ENCODE data around the gene ACP4. TPM values are rescaled to one million over a fixed set of nuclear protein-coding genes. Genes with fewer than 3 reads are reported as not detected.

ACP4 gene
- total and polyA plus RNA-seq, 2 of the 13 experiments (the other 11 are each of a cell fraction or from before 2014, with no cell fraction given), result 0.08 TPM; not detected in 1

DNA sequence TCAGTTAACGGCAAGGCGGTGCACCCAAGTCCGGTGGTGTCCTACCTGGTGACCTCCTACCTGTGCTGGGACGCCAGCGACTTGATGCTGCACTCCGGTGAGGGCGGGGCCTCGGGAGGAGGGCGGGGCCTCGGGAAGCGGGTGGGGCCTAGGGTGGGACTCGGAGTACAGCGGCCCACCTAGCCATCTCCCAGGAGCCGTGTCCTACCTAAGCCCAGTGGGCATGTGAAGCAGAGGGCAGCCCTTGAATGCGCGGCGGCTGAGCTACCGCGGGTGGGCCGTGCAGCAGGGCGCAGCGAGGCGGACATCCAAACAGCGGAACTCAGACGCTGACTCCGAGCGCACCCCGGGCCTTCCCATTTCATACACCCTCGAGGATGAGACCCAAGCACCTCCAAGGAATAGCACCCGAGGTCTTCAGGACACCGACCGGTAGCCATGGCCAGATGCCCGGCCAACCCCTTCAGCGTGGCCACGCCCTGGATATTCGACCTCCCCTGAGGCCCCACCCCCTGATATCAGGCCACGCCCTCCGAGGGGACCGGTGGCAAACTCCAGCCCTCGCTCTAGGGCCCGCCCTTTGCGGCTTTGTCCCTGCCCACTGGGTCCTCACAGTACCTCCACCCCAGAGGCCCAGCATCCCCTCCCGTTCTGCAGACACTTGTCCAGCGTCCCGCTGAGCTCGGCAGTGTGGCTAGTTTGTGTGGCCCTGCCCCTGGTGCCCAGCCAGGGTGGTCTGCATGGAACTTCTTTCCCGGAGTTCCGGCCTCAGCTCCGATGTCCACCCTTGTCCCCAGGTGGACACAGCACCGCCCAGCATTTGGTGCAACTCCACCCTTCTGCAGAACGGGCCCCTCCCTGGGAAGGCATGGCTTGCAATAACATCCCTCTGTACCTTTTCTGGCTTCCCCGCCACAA is 28.0 kb downstream of the ACP4 start:
- Histone ChIP-seq H2AFZ (ENCODE audit: low read length) (no peak overlapping the region), H3K27ac (ENCODE audit: extremely low read length, insufficient read depth, low read length) (no peak overlapping the region), H3K36me3 (replicated peaks in 1 of 2; ENCODE audit: control insufficient read depth in 1 of 2, insufficient read depth in 2 of 2, low read length in 2 of 2) (no peaks in the 10 kb centered on the region), H3K4me1 (ENCODE audit: insufficient read depth, low read length) (no peaks in the 10 kb centered on the region), H4K20me1 (ENCODE audit: insufficient read depth, low read length) (no peaks in the 10 kb centered on the region), H3K4me3 (replicated peaks in 1 of 3; ENCODE audit: insufficient read depth in 1 of 3, low read depth in 2 of 3, low read length in 3 of 3) (no peak overlapping the region), H3K27me3 (ENCODE audit: control insufficient read depth in 1 of 2, insufficient read depth in 2 of 2, low read length in 2 of 2) (peaks cover 6 to 43% of the 10 kb centered on the region in 2 experiments), H3K9me3 (ENCODE audit: low read length) (no peaks in the 10 kb centered on the region), H3K79me2 (ENCODE audit: insufficient read depth, low read length) (no peaks in the 10 kb centered on the region), H3K4me2 (ENCODE audit: low read depth, low read length) (no peak overlapping the region), H3K9ac (ENCODE audit: insufficient read depth, low read depth, low read length) (no peak overlapping the region)
- intact Hi-C loops (cut with micrococcal nuclease; ENCODE audit: unreplicated experiment), result no loop called here
- FAIRE-seq (no peak), DNase-seq (ENCODE audit: low spot score) (no peak), ATAC-seq (peak; percentile 36; the same call in 2 of the 3 replicates)
- 54% methylated on average over 30 of the region's 52 CpGs for WGBS (ENCODE audit: low lambda C conversion rate)
- ChIA-PET CTCF (ENCODE audit: low intra/inter-chr PET ratio, low total read pairs) (no interaction called here), POLR2A (no interaction called here)
- no TSS peak for BruUV-seq (replicated peaks)
- TF ChIP-seq BCL3 (CRISPR knock-in tag; IDR thresholded peaks at IDR 0.05), result no peak
- no peak for TF ChIP-seq ELF3 (CRISPR knock-in tag; IDR thresholded peaks at IDR 0.05)
- no peak for TF ChIP-seq HNRNPUL1 (IDR thresholded peaks at IDR 0.05; ENCODE audit: low read depth, low read length)
- TF ChIP-seq ZNF12 (CRISPR knock-in tag; IDR thresholded peaks at IDR 0.05), result no peak
- in situ Hi-C loops (cut with HindIII; ENCODE audit: extremely low pct_ligation_motif_present, low pct_unique_long_range_greater_than_20kb), result no loop called here

DNA sequence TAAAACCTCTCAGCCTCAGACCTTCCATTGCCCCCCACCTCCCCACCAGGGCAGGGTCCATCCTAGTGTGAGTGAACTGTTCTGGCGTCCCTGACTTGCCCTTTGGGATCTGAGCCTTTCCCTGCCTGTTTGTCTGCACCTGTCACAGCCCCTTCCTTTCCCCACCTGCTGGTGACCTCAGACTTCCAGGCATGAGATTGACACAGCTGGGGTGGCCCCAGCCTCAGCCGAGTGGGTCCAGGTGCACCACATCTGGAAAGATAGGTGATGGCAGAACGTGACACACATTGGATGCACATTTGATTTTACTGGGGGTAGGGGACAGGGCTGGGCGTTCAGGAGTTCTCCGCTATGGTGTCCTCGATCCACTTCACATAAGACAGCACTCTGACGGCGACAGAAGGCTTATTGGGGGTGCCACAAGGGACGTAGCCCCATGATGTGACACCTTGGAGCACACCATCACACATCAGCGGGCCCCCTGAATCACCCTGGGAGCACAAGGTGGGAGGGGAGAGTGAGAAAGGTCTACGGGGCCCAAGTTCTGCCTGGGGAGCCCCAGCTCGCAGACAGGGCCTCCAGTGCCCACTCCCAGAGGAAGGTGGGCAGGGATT is 28.8 kb downstream of the ACP4 start:
- in situ Hi-C loops (cut with HindIII; ENCODE audit: extremely low pct_ligation_motif_present, low pct_unique_long_range_greater_than_20kb) (no loop called here), intact Hi-C loops (cut with micrococcal nuclease; ENCODE audit: unreplicated experiment) (no loop called here)
- Histone ChIP-seq H2AFZ (ENCODE audit: low read length) (no peak overlapping the region), H3K9me3 (ENCODE audit: low read length) (no peaks in the 10 kb centered on the region), H3K4me3 (replicated peaks in 1 of 3; ENCODE audit: insufficient read depth in 1 of 3, low read depth in 2 of 3, low read length in 3 of 3) (no peak overlapping the region), H3K4me1 (ENCODE audit: insufficient read depth, low read length) (no peaks in the 10 kb centered on the region), H3K36me3 (replicated peaks in 1 of 2; ENCODE audit: control insufficient read depth in 1 of 2, insufficient read depth in 2 of 2, low read length in 2 of 2) (no peaks in the 10 kb centered on the region), H3K79me2 (ENCODE audit: insufficient read depth, low read length) (no peaks in the 10 kb centered on the region), H3K9ac (ENCODE audit: insufficient read depth, low read depth, low read length) (no peak overlapping the region), H3K27me3 (ENCODE audit: control insufficient read depth in 1 of 2, insufficient read depth in 2 of 2, low read length in 2 of 2) (peaks cover 7 to 43% of the 10 kb centered on the region in 2 experiments), H4K20me1 (ENCODE audit: insufficient read depth, low read length) (no peaks in the 10 kb centered on the region), H3K27ac (ENCODE audit: extremely low read length, insufficient read depth, low read length) (no peak overlapping the region), H3K4me2 (ENCODE audit: low read depth, low read length) (no peak overlapping the region)
- ATAC-seq (no peak), FAIRE-seq (no peak), DNase-seq (ENCODE audit: low spot score) (no peak)
- 13% methylated on average over 8 of the region's 12 CpGs for WGBS (ENCODE audit: low lambda C conversion rate)
- no TSS peak for BruUV-seq (replicated peaks)
- POLR2A ChIA-PET, result no interaction called here
- CTCF ChIA-PET (ENCODE audit: low intra/inter-chr PET ratio, low total read pairs), result no interaction called here
- TF ChIP-seq HOXA3 (CRISPR knock-in tag; IDR thresholded peaks at IDR 0.05) (no peak), FOXA3 (CRISPR knock-in tag; IDR thresholded peaks at IDR 0.05) (no peak)
- TF ChIP-seq, protein P1, sequence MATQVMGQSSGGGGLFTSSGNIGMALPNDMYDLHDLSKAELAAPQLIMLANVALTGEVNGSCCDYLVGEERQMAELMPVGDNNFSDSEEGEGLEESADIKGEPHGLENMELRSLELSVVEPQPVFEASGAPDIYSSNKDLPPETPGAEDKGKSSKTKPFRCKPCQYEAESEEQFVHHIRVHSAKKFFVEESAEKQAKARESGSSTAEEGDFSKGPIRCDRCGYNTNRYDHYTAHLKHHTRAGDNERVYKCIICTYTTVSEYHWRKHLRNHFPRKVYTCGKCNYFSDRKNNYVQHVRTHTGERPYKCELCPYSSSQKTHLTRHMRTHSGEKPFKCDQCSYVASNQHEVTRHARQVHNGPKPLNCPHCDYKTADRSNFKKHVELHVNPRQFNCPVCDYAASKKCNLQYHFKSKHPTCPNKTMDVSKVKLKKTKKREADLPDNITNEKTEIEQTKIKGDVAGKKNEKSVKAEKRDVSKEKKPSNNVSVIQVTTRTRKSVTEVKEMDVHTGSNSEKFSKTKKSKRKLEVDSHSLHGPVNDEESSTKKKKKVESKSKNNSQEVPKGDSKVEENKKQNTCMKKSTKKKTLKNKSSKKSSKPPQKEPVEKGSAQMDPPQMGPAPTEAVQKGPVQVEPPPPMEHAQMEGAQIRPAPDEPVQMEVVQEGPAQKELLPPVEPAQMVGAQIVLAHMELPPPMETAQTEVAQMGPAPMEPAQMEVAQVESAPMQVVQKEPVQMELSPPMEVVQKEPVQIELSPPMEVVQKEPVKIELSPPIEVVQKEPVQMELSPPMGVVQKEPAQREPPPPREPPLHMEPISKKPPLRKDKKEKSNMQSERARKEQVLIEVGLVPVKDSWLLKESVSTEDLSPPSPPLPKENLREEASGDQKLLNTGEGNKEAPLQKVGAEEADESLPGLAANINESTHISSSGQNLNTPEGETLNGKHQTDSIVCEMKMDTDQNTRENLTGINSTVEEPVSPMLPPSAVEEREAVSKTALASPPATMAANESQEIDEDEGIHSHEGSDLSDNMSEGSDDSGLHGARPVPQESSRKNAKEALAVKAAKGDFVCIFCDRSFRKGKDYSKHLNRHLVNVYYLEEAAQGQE (IDR thresholded peaks at IDR 0.05; ENCODE audit: borderline replicate concordance in 1 of 2, low read depth in 1 of 2, low read length in 2 of 2), result no peak

All from HepG2 (cell line).